ENCODE data around the gene SPACA7. TPM values are rescaled to one million over a fixed set of nuclear protein-coding genes. Genes with fewer than 3 reads are reported as not detected.

Gene SPACA7
- total and polyA plus RNA-seq, 12 donors = not detected

DNA sequence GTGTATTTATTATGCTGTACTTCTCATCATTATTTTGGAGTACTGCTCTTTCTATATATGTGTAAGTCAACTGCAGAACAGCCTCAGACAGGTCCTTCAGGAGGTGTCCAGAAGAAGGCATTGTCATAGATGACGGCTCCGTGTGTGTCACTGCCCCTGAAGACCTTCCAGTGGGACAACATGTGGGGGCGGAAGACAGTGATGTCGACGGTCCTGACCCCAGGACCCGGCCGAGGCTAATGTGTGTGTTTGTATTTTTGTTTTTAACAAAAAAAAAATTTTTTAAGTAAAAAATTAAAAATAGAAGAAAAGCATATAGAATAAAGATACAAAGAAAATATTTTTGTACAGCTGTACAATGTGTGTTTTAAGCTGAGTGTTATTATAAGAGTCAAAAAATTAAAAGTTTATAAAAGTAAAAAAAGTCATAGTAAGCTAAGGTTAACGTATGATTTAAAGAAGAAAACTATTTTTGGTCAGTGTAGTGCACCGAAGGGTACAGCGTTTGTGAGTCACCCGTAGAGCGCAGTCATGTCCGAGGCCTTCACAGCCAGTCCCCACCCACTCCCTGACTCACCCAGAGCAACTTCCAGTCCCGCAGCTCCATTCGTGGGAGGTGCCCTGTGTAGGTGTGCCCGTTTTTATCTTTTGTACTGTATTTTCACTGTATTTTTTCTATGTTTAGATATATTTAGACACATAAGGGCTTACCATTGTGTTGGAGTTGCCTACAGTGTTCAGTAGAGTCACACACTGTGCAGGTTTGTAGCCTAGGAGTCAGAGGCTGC is 42.2 kb upstream of the SPACA7 start:
- Histone ChIP-seq H3K4me1 (replicated peaks in 1 of 2) (no peaks in the 10 kb centered on the region), H3K27ac (no peak overlapping the region), H3K9me3 (replicated peaks in 1 of 3) (no peaks in the 10 kb centered on the region), H3K4me3 (no peak overlapping the region), H3K27me3 (peaks cover 37% of the 10 kb centered on the region), H3K36me3 (replicated peaks in 1 of 2) (no peaks in the 10 kb centered on the region)
- whole genome bisulfite sequencing, 4 donors = 61 to 68% (median 62%) methylated on average over 16 of the region's 16 CpGs
- TF ChIP-seq, protein P1, sequence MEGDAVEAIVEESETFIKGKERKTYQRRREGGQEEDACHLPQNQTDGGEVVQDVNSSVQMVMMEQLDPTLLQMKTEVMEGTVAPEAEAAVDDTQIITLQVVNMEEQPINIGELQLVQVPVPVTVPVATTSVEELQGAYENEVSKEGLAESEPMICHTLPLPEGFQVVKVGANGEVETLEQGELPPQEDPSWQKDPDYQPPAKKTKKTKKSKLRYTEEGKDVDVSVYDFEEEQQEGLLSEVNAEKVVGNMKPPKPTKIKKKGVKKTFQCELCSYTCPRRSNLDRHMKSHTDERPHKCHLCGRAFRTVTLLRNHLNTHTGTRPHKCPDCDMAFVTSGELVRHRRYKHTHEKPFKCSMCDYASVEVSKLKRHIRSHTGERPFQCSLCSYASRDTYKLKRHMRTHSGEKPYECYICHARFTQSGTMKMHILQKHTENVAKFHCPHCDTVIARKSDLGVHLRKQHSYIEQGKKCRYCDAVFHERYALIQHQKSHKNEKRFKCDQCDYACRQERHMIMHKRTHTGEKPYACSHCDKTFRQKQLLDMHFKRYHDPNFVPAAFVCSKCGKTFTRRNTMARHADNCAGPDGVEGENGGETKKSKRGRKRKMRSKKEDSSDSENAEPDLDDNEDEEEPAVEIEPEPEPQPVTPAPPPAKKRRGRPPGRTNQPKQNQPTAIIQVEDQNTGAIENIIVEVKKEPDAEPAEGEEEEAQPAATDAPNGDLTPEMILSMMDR (IDR thresholded peaks at IDR 0.05) = no peak
- no peak for TF ChIP-seq POLR2A (IDR thresholded peaks at IDR 0.05)
- intact Hi-C loops (cut with DNase I) = no loop called here
- DNase-seq = peak in 4 of 7 donors; percentile 15 to 52 (median 37)

DNA sequence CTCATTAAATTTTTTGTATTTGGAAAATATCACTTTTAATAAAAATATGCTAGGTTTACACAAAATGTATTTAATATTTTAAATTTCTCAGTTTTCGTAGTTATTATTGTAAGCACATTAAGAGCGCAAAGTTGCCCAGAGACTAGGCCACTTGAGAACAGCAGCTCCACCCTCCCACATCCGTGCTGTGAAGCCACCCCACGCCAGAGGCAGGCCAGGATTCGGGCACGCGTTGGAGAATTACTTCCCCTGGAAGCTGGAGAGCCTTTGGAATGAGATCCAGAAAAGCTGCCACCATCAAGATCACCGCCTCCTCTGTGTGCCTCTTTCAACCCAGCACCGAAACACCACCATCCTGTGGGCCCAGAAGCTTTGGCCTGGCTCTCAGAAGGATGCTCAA is 41.0 kb upstream of the SPACA7 start:
- no peak for TF ChIP-seq POLR2A (IDR thresholded peaks at IDR 0.05)
- TF ChIP-seq, protein P1 (IDR thresholded peaks at IDR 0.05) = no peak
- no peak overlapping the region for H3K27ac ChIP-seq
- peaks cover 32% of the 10 kb centered on the region for H3K27me3 ChIP-seq
- no peaks in the 10 kb centered on the region for H3K9me3 ChIP-seq (replicated peaks in 1 of 3)
- H3K4me3 ChIP-seq = no peak overlapping the region
- no peaks in the 10 kb centered on the region for H3K4me1 ChIP-seq (replicated peaks in 1 of 2)
- no peak for DNase-seq
- intact Hi-C loops (cut with DNase I) = no loop called here
- WGBS, 4 donors = 65 to 76% (median 68%) methylated on average over 9 of the region's 9 CpGs
- H3K36me3 ChIP-seq (replicated peaks in 1 of 2) = no peaks in the 10 kb centered on the region

DNA sequence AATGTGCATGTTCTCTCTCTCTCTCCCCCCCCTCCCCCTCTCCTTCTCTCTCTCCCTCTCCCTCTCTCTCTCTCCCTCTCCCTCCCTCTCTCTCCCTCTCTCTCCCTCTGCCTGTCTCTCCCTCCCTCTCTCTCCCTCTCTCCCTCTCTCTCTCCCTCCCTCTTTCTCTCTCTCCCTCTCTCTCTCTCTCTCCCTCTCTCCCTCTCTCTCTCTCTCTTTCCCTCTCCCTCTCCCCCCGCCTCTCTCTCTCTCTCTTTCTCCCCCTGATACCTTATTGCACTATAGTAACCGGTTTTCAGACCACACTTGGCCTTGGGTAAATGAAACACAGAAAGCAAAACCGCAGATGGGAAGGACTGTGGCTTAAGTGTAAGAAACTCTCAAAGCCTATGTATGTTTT is 34.7 kb upstream of the SPACA7 start:
- Histone ChIP-seq H3K36me3 (replicated peaks in 1 of 2) (no peaks in the 10 kb centered on the region), H3K9me3 (replicated peaks in 1 of 3) (no peaks in the 10 kb centered on the region), H3K4me1 (replicated peaks in 1 of 2) (no peaks in the 10 kb centered on the region), H3K27me3 (peaks cover 11% of the 10 kb centered on the region), H3K27ac (no peak overlapping the region), H3K4me3 (no peak overlapping the region)
- DNase-seq = no peak
- 44 to 51% (median 49%) methylated on average over 2 to 3 of the region's 3 CpGs for WGBS, 4 donors
- TF ChIP-seq, protein P1 (IDR thresholded peaks at IDR 0.05) = no peak
- TF ChIP-seq POLR2A (IDR thresholded peaks at IDR 0.05) = no peak
- intact Hi-C loops (cut with DNase I) = no loop called here

DNA sequence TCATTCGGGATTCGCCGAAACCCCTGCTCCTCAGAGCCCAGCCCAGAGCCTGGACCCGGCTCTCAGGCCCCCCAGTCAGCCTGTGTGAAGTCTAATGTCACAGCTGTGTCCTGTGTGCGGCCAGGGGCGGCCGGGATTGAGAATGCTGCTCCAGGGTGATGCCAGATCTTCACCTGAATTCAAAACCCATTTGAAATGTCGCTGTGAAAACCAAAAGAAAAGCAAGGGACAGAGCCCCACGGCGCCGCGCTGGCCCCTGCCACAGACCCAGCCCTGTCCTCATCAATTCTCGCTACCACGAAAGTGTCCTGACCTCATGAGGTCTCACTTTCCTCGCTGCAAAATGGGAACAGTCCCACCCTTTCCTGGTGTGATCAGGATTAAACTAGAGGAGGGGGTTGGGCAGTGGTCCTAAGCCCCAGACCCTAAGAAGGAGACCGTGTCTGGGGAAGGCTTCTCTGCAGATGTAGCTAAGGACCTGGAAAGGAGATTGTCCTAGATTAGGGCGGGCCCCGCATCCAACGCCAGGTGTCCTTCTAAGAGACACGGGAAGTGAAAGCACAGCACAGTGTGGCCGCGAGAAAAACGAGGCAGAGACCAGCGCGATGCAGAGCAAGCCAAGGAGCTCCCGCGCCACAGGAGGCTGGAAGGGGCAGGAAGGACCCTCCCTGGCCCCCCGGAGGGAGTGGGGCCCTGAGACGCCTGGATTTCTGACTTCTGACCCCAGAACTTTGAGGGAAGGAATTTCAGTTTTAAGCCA is 34.0 kb upstream of the SPACA7 start:
- WGBS, 4 donors = 56 to 79% (median 67%) methylated on average over 23 to 29 of the region's 29 CpGs
- Histone ChIP-seq H3K9me3 (replicated peaks in 1 of 3) (no peaks in the 10 kb centered on the region), H3K4me3 (no peak overlapping the region), H3K36me3 (replicated peaks in 1 of 2) (no peaks in the 10 kb centered on the region), H3K4me1 (replicated peaks in 1 of 2) (no peaks in the 10 kb centered on the region), H3K27me3 (peaks cover 11% of the 10 kb centered on the region), H3K27ac (no peak overlapping the region)
- TF ChIP-seq, protein P1 (IDR thresholded peaks at IDR 0.05) = no peak
- no peak for TF ChIP-seq POLR2A (IDR thresholded peaks at IDR 0.05)
- intact Hi-C loops (cut with DNase I) = no loop called here
- DNase-seq = no peak

Data from adrenal gland (tissue), 12 donors.